Activated CD8-positive, alpha-beta T cell treated with anti-CD3 and anti-CD28 coated beads, Interleukin-2, amount 10 ng/mL, durations not matched to agents 7 days and 5 days (primary cell): ENCODE results near the gene NME2. TPM values are rescaled to one million over a fixed set of nuclear protein-coding genes. Genes with fewer than 3 reads are reported as not detected.

ENCODE experiments used
- ATAC-seq: fragments of 150-1000 bp; cut with Tn5 transposase; one replicate; pipeline ENCODE4 v1.10.0; 2021; ENCODE audit warnings: moderate library complexity
- CTCF ChIA-PET: fragments of 350-600 bp; sonication (Branson Sonifier 250); formaldehyde crosslinking; loops from one replicate; lab custom pipeline; 2021; ENCODE audit warnings: antibody characterized with exemption; lab: Charles Lee
- POLR2A ChIA-PET: fragments of 350-600 bp; sonication (Branson Sonifier 250); formaldehyde crosslinking; loops from one replicate; lab custom pipeline; 2021; ENCODE audit warnings: antibody characterized with exemption; lab: Charles Lee
- DNase-seq: peaks from one replicate; pipeline ENCODE4 v3.0.0-alpha.2; 2020
- H3K27ac Mint-ChIP-seq: one replicate; pipeline ENCODE4 v1.8.0; 2021; ENCODE audit warnings: mild to moderate bottlenecking, mixed read lengths
- H3K27me3 Mint-ChIP-seq: one replicate; pipeline ENCODE4 v1.8.0; 2021; ENCODE audit warnings: low read depth, mixed read lengths
- H3K36me3 Mint-ChIP-seq: one replicate; pipeline ENCODE4 v1.8.0; 2021; ENCODE audit warnings: low read depth, mixed read lengths
- H3K4me1 Mint-ChIP-seq: one replicate; pipeline ENCODE4 v1.8.0; 2021; ENCODE audit warnings: low read depth, mixed read lengths
- H3K4me3 Mint-ChIP-seq: one replicate; pipeline ENCODE4 v1.8.0; 2021; ENCODE audit warnings: mild to moderate bottlenecking, mixed read lengths
- H3K9me3 Mint-ChIP-seq: one replicate; pipeline ENCODE4 v1.8.0; 2022; ENCODE audit warnings: mixed read lengths; ENCODE audit not compliant: insufficient read depth
- total RNA-seq, 2 experiments: library from RNA; stranded (reverse); gene quantifications; one replicate each; pipeline ENCODE4 v1.2.3, GENCODE V29; 2021

NME2 gene
- total RNA-seq, 2 experiments from 2014 or later, result 502 to 542 TPM

DNA sequence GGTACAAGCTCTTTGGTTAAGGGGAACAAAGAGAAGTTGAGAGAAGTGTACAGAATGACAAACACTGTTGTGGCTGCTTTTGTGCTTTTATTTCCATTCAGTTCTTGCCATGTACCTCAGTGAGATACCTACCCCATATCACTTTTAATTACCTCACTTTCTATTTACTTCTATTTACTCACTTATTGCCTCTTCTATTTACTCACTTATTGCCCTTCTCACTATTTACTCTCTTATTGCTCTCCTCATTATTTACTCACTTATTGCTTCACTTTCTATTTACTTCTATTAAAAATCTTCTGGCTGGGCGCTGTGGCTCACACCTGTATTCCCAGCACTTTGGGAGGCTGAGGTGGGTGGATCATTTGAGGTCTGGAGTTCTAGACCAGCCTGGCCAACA is 51.7 kb downstream of the NME2 start:
- no peak for ATAC-seq
- POLR2A ChIA-PET, result no interaction called here
- H3K9me3 Mint-ChIP-seq, result no peaks in the 10 kb centered on the region
- DNase-seq, result no peak
- H3K4me3 Mint-ChIP-seq, result no peak overlapping the region
- no peaks in the 10 kb centered on the region for H3K27me3 Mint-ChIP-seq
- H3K27ac Mint-ChIP-seq, result peak overlapping the region; percentile 2
- peaks cover 33% of the 10 kb centered on the region for H3K36me3 Mint-ChIP-seq
- CTCF ChIA-PET, result interaction anchor here (1.4 kb wide), 1 partner anchor 80 kb away, joined by 3 read pairs; no protein-coding TSS in a partner anchor
- H3K4me1 Mint-ChIP-seq, result no peaks in the 10 kb centered on the region

DNA sequence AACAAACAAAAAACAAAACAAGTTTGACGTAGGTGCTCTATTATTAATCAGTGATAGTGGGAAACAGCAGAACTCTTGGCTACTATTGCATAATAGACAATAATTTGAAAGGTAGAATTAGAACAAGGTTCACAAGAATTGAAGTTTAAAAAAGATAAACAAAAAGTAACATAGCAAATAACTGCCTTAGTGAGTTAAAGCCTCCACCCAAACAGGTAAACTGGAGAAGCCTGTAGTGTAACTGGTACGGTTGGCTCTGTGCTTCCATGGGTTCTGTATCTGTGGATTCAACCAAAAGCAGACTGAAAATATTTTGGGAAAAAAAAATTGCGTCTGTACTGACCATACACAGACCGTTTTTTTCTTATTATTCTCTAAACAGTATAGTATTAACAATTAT is 55.1 kb downstream of the NME2 start:
- Mint-ChIP-seq H3K4me3 (no peak overlapping the region), H3K4me1 (peaks cover 16% of the 10 kb centered on the region), H3K9me3 (no peaks in the 10 kb centered on the region), H3K27ac (no peak overlapping the region), H3K36me3 (peaks cover 39% of the 10 kb centered on the region), H3K27me3 (no peaks in the 10 kb centered on the region)
- POLR2A ChIA-PET, result no interaction called here
- ATAC-seq (no peak), DNase-seq (no peak)
- CTCF ChIA-PET, result no interaction called here

Other genes with a start within 250 kb of the NME2 start
- 10 to 100 TPM; 39.2 to 42.1 TPM for gene SPAG9, start 45.5 kb upstream of the NME2 start, total RNA-seq
- gene NME1, start 12.9 kb upstream of the NME2 start, total RNA-seq, result 100 to 1,000 TPM; 148 to 150 TPM
- gene MBTD1, start 93.6 kb downstream of the NME2 start, total RNA-seq, result 10 to 100 TPM; 10.4 to 11.4 TPM
- 10 to 100 TPM; 47.4 to 52.1 TPM for gene UTP18, start 94.1 kb downstream of the NME2 start, total RNA-seq